Tibial artery (tissue), 4 donors: ENCODE measurements around the gene FCGR2B.

ENCODE experiments used
- DNase-seq, 2 donors: peaks; one replicate each; pipeline ENCODE4 v3.0.0-alpha.2; 2019
- H3K27ac ChIP-seq, 2 donors: fragments of 200-600 bp; sonication (generic) in 1 of 2; 1 replicate in 1 of 2; 2 replicates in 1 of 2; pipeline ENCODE4 v1.5.1; 2018 to 2019; ENCODE audit warnings: mild to moderate bottlenecking in 1 of 2
- H3K27me3 ChIP-seq, 2 donors: fragments of 200-600 bp; sonication (generic) in 1 of 2; one replicate each; pipeline versions ENCODE4 v1.5.1 to v1.6.0; 2016 to 2019
- H3K36me3 ChIP-seq, 3 donors: fragments of 200-600 bp; sonication (generic) in 2 of 3; one replicate each; pipeline ENCODE4 v1.5.1; 2016 to 2019; ENCODE audit warnings: mild to moderate bottlenecking in 2 of 3
- H3K4me1 ChIP-seq, 4 donors: fragments of 200-600 bp; sonication (generic) in 2 of 4; 1 replicate in 3 of 4; 2 replicates in 1 of 4; pipeline ENCODE4 v1.5.1; 2016 to 2019
- H3K4me3 ChIP-seq, 2 donors: fragments of 200-600 bp; sonication (generic) in 1 of 2; 1 replicate in 1 of 2; 2 replicates in 1 of 2; pipeline ENCODE4 v1.5.1; 2018 to 2019; ENCODE audit warnings: mild to moderate bottlenecking in 2 of 2
- H3K9me3 ChIP-seq, 3 donors: fragments of 200-600 bp; sonication (generic) in 1 of 3; one replicate each; pipeline ENCODE4 v1.5.1; 2016 to 2019
- CTCF ChIP-seq, 2 experiments: fragments of 200-600 bp in 1 of 2; fragments of 450-650 bp in 1 of 2; IDR thresholded peaks; one replicate each; pipeline ENCODE4 v1.5.1; 2017 to 2019; ENCODE audit warnings: antibody characterized with exemption in 2 of 2, mild to moderate bottlenecking in 1 of 2, moderate library complexity in 1 of 2
- intact Hi-C: fragments of 100-400 bp; cut with DNase I; formaldehyde crosslinking; loops from one replicate; pipeline ENCODE4 v1.15.0; 2023; ENCODE audit warnings: low total_unique reads

FCGR2B gene

DNA sequence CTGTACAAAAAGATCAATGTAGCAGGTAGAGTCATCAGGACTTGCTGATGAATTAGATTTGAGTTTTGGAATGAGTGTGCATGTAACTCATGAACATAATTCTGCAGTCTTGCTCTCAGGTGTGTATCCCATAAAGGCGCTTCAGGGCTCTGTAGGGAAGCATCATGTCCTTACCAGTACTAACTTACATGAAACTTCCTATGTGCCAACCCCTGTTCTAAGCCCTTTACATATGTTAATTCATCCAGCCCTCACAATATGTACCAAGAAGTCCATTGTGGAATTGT, 56.3 kb downstream of the FCGR2B start:
- H3K27ac ChIP-seq: no peak overlapping the region
- no peak overlapping the region for H3K4me3 ChIP-seq
- no peaks in the 10 kb centered on the region for H3K9me3 ChIP-seq
- DNase-seq: no peak
- no peak for TF ChIP-seq CTCF (IDR thresholded peaks at IDR 0.05)
- peaks cover 0 to 20% of the 10 kb centered on the region in 2 donors for H3K27me3 ChIP-seq
- H3K36me3 ChIP-seq: no peaks in the 10 kb centered on the region
- no peaks in the 10 kb centered on the region for H3K4me1 ChIP-seq
- intact Hi-C loops: no loop called here

DNA sequence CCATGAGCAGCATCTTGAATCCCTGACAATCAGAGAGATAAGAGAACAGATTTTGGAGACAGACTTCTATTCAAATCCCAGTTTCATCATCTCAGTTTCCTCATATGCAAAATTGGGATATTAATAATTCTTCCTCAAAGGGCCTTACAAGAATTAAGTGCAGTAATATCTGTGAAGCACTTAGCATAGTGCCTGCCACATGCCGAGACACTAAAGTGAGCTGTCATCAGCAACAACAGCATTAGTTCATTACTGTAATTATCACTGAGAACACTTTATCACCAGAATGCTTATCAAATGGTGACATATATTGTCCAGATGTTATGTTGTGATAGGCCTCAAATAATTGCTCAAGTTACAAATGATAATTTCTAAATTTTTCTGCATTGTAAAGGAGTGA, 57.5 kb downstream of the FCGR2B start:
- H3K4me1 ChIP-seq: peaks cover 0 to 2% (median 2%) of the 10 kb centered on the region in 4 donors
- intact Hi-C loops: no loop called here
- no peak for TF ChIP-seq CTCF (IDR thresholded peaks at IDR 0.05)
- H3K9me3 ChIP-seq: no peaks in the 10 kb centered on the region
- no peaks in the 10 kb centered on the region for H3K36me3 ChIP-seq
- H3K27me3 ChIP-seq: peaks cover 0 to 20% of the 10 kb centered on the region in 2 donors
- DNase-seq: no peak
- no peak overlapping the region for H3K27ac ChIP-seq
- no peak overlapping the region for H3K4me3 ChIP-seq

- H3K4me3 ChIP-seq: no peak within 1 kb of the TSS
- no peak within 1 kb of the TSS for H3K27ac ChIP-seq
- no peak for DNase-seq
- no peak for TF ChIP-seq CTCF (IDR thresholded peaks at IDR 0.05)
- no peaks in the 10 kb centered on the region for H3K9me3 ChIP-seq
- H3K27me3 ChIP-seq: peaks cover 0 to 15% of the 10 kb centered on the region in 2 donors
- intact Hi-C loops: no loop called here
- no peaks in the 10 kb centered on the region for H3K36me3 ChIP-seq
- H3K4me1 ChIP-seq: peaks cover 0 to 9% (median 8%) of the 10 kb centered on the region in 4 donors
Observed at GRCh38 chr1:161720956-161721737, 58.2 kb downstream of the FCGR2B start, which contains the start of gene FCRLB. Gene FCRLB, plus strand, starts transcription at chr1:161721544. Its CDS starts 1,129 bp downstream, at chr1:161722673.

DNA sequence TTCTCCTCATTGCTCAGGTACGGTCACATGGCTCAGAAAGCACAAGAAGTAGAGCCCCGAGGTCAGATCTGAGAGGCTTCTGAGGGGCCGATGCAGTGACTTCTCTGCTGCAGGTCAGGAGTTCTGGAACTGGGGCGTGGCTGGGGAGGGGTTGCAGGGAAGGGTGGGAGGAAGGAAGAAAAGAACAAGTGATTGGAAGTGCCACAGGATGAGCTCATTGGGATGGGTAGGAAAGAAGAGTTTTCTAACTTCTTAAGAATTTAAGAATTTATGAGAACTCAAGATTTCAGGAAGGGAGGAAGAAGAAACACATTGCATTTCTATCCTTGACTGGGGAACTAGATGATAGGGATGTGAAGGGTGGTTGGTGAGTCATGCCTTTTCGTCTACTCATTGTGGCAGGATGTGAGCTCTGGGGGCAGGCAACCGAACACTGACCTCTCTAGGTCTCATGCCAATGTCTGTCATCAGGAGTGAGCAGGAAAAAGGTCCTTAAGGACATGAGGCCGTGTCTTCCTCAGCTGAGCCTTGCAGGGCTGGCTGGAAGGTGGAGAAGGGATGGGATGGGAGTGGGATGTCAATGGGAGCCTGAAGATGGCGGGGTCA, 58.9 kb downstream of the FCGR2B start:
- H3K9me3 ChIP-seq: no peaks in the 10 kb centered on the region
- H3K4me1 ChIP-seq: peaks cover 0 to 14% (median 8%) of the 10 kb centered on the region in 4 donors
- peaks cover 0 to 10% of the 10 kb centered on the region in 2 donors for H3K27me3 ChIP-seq
- no peak for DNase-seq
- H3K4me3 ChIP-seq: no peak overlapping the region
- no peak overlapping the region for H3K27ac ChIP-seq
- TF ChIP-seq CTCF (IDR thresholded peaks at IDR 0.05): no peak
- H3K36me3 ChIP-seq: no peaks in the 10 kb centered on the region
- intact Hi-C loops: no loop called here

- Histone ChIP-seq H3K9me3 (no peaks in the 10 kb centered on the region), H3K4me1 (peaks cover 0 to 18% (median 9%) of the 10 kb centered on the region in 4 donors), H3K27ac (no peak overlapping the region), H3K27me3 (peaks cover 0 to 9% of the 10 kb centered on the region in 2 donors), H3K36me3 (no peaks in the 10 kb centered on the region), H3K4me3 (no peak overlapping the region)
- intact Hi-C loops: no loop called here
- DNase-seq: no peak
- TF ChIP-seq CTCF (IDR thresholded peaks at IDR 0.05): no peak
Observed at GRCh38 chr1:161722406-161722805, 59.5 kb downstream of the FCGR2B start.
